Measurements from ENCODE around the gene CEP112. TPM values are rescaled to one million over a fixed set of nuclear protein-coding genes. Genes with fewer than 3 reads are reported as not detected.

Gene CEP112
- total RNA-seq, 8 experiments from 2014 or later, result 4.1 to 15.7 (median 7.9) TPM

DNA sequence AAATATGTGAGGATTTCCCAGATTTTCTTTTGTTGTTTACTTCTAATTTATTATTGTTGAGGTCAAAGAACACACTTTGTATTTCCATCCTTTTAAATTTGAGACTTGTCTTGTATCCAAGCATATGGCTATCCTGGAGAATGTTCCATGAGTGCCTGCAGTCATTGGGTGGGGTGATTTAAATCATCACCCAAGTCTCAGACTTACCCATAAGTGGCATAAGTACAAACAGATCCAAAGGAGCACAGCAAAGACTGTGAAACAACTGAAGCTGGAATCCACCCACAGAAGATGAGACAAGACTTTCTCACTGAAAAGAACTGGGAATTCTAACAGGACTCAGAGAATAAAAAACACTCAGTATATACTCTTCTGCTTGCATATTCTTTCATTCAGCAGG, 239.9 kb downstream of the CEP112 start:
- H3K4me3 ChIP-seq, result no peak overlapping the region
- H3K4me1 ChIP-seq (replicated peaks in 1 of 2), result no peaks in the 10 kb centered on the region
- peak in 1 of 8 experiments; percentile 61 for ATAC-seq (replicated peaks in 6 of 8)
- H3K27ac ChIP-seq, result no peak overlapping the region
- in situ Hi-C loops (cut with MboI; ENCODE audit: low pct_unique_long_range_greater_than_20kb in 2 of 9, low sequenced_read_pairs in 9 of 9, unreplicated experiment in 9 of 9), result no loop called here

DNA sequence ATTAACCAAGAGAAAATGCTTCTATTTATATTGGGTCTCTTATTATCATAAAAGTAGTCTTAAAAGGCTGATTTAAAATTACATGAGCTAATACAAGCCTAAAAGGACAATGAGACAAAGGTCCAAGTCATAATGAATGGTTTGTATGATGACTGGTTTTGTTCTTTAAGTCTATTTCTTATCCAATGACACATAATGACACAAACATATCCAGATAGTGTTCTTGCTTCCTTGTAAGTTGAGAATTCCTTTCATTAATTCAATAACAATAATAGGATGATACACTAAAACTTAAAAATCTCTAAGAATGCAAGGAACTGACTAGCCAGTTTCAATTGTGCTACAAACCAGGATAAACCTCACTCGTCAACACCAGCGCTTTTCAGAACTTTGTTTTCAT, 244.1 kb downstream of the CEP112 start:
- WGBS, 10 experiments, result 48 to 100% (median 98%) methylated on average over 1 to 2 of the region's 2 CpGs; no CpG with 5 or more reads in 2 of the 10 experiments
- ATAC-seq (replicated peaks in 6 of 8), result no peak
- in situ Hi-C loops (cut with MboI; ENCODE audit: low pct_unique_long_range_greater_than_20kb in 2 of 9, low sequenced_read_pairs in 9 of 9, unreplicated experiment in 9 of 9), result no loop called here

GRCh38 chr17:65942592-65942991, 249.3 kb downstream of the CEP112 start:
- in situ Hi-C loops (cut with MboI; ENCODE audit: low pct_unique_long_range_greater_than_20kb in 2 of 9, low sequenced_read_pairs in 9 of 9, unreplicated experiment in 9 of 9), result no loop called here
- WGBS, 10 experiments, result 67 to 100% (median 100%) methylated on average over 1 of the region's 1 CpG
- ATAC-seq (replicated peaks in 6 of 8), result no peak

More for the DNA sequence above, 244.1 kb downstream of the CEP112 start:
- H3K27ac ChIP-seq, result no peak overlapping the region
- H3K4me1 ChIP-seq (replicated peaks in 1 of 2), result no peaks in the 10 kb centered on the region
- H3K4me3 ChIP-seq, result no peak overlapping the region

GRCh38 chr17:65941356-65941899, 250.5 kb downstream of the CEP112 start:
- WGBS, 10 experiments, result 6 to 93% (median 81%) methylated on average over 2 to 4 of the region's 4 CpGs; no CpG with 5 or more reads in 1 of the 10 experiments
- no peak overlapping the region for H3K27ac ChIP-seq
- in situ Hi-C loops (cut with MboI; ENCODE audit: low pct_unique_long_range_greater_than_20kb in 2 of 9, low sequenced_read_pairs in 9 of 9, unreplicated experiment in 9 of 9), result no loop called here
- H3K4me3 ChIP-seq, result no peak overlapping the region
- ATAC-seq (replicated peaks in 6 of 8), result peak in 2 of 8 experiments; percentile 33 to 37
- no peaks in the 10 kb centered on the region for H3K4me1 ChIP-seq (replicated peaks in 1 of 2)

More at GRCh38 chr17:65942592-65942991, 249.3 kb downstream of the CEP112 start:
- no peak overlapping the region for H3K4me3 ChIP-seq
- no peak overlapping the region for H3K27ac ChIP-seq
- H3K4me1 ChIP-seq (replicated peaks in 1 of 2), result no peaks in the 10 kb centered on the region

DNA sequence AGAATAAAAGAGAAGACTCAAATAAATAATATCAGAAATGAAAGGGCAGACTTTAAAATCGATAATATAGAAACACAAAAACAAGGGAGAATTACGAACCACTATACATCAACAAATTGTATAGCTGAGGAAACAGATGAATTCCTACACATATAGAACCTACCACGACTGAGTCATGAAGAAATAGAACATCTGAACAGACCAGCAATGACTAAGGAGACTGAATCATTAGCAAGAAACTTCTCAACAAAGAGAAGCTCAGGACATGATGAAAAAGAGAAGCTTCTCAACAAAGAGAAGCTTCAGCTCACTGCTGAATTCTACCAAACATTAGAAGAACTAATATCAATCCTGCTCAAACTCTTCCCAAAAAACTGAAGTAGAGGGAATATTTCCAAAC, 255.9 kb downstream of the CEP112 start:
- in situ Hi-C loops (cut with MboI; ENCODE audit: low pct_unique_long_range_greater_than_20kb in 2 of 9, low sequenced_read_pairs in 9 of 9, unreplicated experiment in 9 of 9), result no loop called here
- H3K4me1 ChIP-seq (replicated peaks in 1 of 2), result no peaks in the 10 kb centered on the region
- 62 to 100% (median 85%) methylated on average over 2 to 3 of the region's 3 CpGs; no CpG with 5 or more reads in 1 of the 10 experiments for WGBS, 10 experiments

GRCh38 chr17:65933290-65933689, 258.6 kb downstream of the CEP112 start:
- in situ Hi-C loops (cut with MboI; ENCODE audit: low pct_unique_long_range_greater_than_20kb in 2 of 9, low sequenced_read_pairs in 9 of 9, unreplicated experiment in 9 of 9), result no loop called here
- no peak overlapping the region for H3K4me3 ChIP-seq
- ATAC-seq (replicated peaks in 6 of 8), result no peak
- no peak overlapping the region for H3K27ac ChIP-seq
- 63 to 100% (median 87%) methylated on average over 2 to 4 of the region's 4 CpGs for WGBS, 10 experiments
- no peaks in the 10 kb centered on the region for H3K4me1 ChIP-seq (replicated peaks in 1 of 2)

More for the DNA sequence above, 255.9 kb downstream of the CEP112 start:
- ATAC-seq (replicated peaks in 6 of 8), result no peak
- H3K27ac ChIP-seq, result no peak overlapping the region
- H3K4me3 ChIP-seq, result no peak overlapping the region

DNA sequence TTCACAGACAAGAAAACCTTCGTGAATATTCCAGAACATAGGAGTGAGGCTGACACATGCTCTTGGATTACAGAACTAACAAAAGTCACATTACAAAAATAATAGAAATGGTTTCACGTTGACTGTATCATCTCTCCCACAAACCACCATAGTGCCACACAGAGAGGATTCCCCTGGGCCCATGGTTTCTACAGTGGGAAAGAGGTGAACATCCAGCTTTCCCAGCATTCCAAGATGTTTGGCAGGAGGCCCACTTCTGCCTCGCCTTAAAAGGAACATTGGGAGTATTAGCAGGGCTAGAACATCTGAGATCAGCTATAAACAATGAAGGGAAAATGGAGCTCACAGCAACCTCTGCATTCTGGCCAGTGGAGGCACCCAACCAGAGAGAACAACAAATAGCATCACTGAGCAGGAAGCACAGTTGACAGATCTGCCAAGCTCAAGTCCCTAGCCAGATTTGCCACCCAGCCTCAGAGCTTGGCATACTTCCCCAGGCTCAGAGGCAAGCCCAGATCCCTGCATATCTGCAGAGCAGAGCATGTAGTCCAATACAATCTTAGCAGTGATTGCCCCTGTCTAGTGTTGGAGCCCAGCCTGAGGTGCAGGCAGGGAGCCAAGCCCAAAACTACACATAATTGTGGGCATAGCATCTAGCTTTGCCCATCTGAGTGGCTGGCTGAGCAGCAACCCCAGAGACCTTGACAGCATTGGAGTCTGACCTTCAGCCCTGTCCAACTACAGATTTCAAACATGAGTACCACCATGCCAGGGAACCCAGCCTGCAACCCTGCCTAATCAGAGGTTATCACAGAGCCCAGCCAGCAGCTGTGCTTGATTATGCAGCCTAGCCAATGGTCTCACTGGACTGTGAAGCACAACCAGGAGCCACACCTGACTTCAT, 260.4 kb downstream of the CEP112 start:
- Histone ChIP-seq H3K4me3 (no peak overlapping the region), H3K27ac (no peak overlapping the region), H3K4me1 (replicated peaks in 1 of 2) (no peaks in the 10 kb centered on the region)
- ATAC-seq (replicated peaks in 6 of 8), result no peak
- in situ Hi-C loops (cut with MboI; ENCODE audit: low pct_unique_long_range_greater_than_20kb in 2 of 9, low sequenced_read_pairs in 9 of 9, unreplicated experiment in 9 of 9), result no loop called here
- WGBS, 10 experiments, result 37 to 100% (median 100%) methylated on average over 1 to 3 of the region's 3 CpGs; no CpG with 5 or more reads in 3 of the 10 experiments

DNA sequence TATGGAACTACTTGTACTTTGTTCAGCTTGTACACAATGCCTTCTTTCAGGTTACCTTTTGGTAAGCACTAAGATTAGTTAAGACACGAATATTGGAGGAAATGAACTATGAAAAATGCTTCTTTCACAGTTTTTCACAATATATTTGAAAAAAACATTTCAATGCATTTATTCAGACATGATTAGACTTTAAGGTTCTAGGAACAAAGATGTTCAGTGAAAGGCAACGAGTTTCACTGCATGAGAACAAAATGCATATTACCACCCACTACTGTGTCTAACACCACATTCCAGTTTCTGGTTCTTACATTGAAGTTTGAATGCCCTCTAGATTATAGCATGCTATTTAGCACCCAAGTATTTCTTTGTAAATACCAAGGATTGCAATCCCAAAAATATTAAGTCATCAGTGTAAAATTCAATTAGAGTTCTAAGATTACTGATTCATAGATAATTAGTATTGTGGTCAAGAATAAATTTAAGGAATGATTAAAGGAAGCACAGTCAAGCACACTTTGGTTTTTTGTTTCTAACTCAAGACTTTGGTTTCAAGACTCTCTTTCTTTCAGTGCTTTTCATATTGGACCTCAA, 261.7 kb downstream of the CEP112 start:
- in situ Hi-C loops (cut with MboI; ENCODE audit: low pct_unique_long_range_greater_than_20kb in 2 of 9, low sequenced_read_pairs in 9 of 9, unreplicated experiment in 9 of 9), result no loop called here
- ATAC-seq (replicated peaks in 6 of 8), result no peak
- H3K4me1 ChIP-seq (replicated peaks in 1 of 2), result no peaks in the 10 kb centered on the region
- no peak overlapping the region for H3K4me3 ChIP-seq
- H3K27ac ChIP-seq, result no peak overlapping the region
- WGBS, 10 experiments, result 20 to 92% (median 60%) methylated on average over 1 to 2 of the region's 2 CpGs; no CpG with 5 or more reads in 1 of the 10 experiments

- WGBS, 10 experiments, result 90 to 100% (median 92%) methylated on average over 1 to 5 of the region's 5 CpGs; no CpG with 5 or more reads in 3 of the 10 experiments
- no peaks in the 10 kb centered on the region for H3K4me1 ChIP-seq (replicated peaks in 1 of 2)
- ATAC-seq (replicated peaks in 6 of 8), result no peak
- in situ Hi-C loops (cut with MboI; ENCODE audit: low pct_unique_long_range_greater_than_20kb in 2 of 9, low sequenced_read_pairs in 9 of 9, unreplicated experiment in 9 of 9), result no loop called here
- H3K27ac ChIP-seq, result no peak overlapping the region
- no peak overlapping the region for H3K4me3 ChIP-seq
Measured at GRCh38 chr17:65926599-65926998, 265.3 kb downstream of the CEP112 start.

DNA sequence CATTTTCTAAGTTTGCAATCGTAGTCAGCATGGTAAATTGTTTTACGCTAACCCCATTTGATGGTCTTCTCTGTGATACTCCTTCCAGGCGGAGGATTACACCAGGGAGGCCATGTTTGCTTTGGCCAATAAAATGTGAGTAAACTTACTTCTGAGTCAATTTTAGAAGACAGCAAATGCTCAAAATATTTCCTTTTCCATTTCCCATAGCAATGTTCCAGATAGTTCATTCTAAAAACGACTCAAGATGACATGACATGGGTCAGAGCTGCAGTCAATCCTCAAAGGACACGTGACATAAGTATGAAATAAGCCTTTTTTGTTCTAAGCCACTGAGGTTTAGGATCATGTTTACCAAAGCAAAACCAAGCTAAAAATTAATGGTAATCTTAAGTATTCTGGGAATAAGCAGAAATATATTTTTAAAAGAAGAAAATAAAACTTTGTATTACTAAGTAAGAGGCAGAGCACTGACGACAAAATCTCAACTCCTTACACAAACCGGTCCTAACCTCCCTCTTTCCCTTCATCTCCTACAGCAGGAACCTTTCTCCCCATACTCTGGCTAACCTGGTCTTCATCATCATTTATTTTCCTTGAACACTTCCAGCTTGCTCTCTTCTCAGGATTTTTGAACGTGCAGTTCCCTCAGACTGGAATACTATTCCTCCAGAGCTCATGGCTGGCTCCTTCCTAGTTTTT, 266.2 kb downstream of the CEP112 start:
- Histone ChIP-seq H3K27ac (no peak overlapping the region), H3K4me3 (no peak overlapping the region), H3K4me1 (replicated peaks in 1 of 2) (no peaks in the 10 kb centered on the region)
- WGBS, 10 experiments, result 17 to 100% (median 94%) methylated on average over 3 to 8 of the region's 8 CpGs
- in situ Hi-C loops (cut with MboI; ENCODE audit: low pct_unique_long_range_greater_than_20kb in 2 of 9, low sequenced_read_pairs in 9 of 9, unreplicated experiment in 9 of 9), result no loop called here
- no peak for ATAC-seq (replicated peaks in 6 of 8)

DNA sequence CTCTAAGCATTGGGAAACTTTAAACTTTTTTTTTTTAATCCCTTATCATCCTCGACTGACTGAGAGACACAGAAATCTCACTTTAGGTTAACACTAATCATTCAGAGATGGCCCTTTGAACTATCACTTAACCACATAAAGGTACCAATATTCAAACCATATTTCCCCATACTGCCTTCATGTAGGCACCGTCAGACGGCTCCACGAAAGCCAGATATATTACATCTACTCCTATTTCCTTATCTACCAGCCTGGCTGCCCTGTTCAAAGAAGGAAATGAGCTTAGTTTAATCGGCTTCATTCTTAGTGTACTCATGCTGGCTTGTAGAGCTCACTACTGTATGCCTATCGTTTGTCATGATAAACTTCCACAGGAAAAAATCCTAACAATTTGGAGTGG, 270.9 kb downstream of the CEP112 start:
- no peak overlapping the region for H3K27ac ChIP-seq
- WGBS, 10 experiments, result 61 to 88% (median 77%) methylated on average over 1 to 6 of the region's 6 CpGs
- H3K4me1 ChIP-seq (replicated peaks in 1 of 2), result no peaks in the 10 kb centered on the region
- no peak overlapping the region for H3K4me3 ChIP-seq
- in situ Hi-C loops (cut with MboI; ENCODE audit: low pct_unique_long_range_greater_than_20kb in 2 of 9, low sequenced_read_pairs in 9 of 9, unreplicated experiment in 9 of 9), result no loop called here
- no peak for ATAC-seq (replicated peaks in 6 of 8)

DNA sequence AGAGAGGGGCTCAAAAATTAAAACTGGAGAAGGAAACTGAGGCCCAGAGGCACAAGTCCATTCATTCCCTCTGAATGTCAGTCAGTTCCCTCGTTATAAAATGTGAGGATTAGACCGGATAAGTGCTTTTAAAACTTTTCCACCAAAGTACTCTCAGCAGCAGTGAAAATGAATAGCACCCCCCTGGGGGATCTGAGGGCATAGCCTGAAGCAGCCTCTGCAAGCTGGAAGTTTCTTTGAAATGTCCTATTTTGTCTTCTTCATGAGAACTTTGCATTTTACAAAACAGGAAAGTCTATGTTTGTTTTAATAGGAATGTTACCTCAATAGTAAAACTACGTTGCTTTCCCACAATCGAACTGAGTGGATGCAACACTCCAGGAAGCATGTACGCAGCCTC, 273.0 kb downstream of the CEP112 start:
- no peaks in the 10 kb centered on the region for H3K4me1 ChIP-seq (replicated peaks in 1 of 2)
- H3K27ac ChIP-seq, result no peak overlapping the region
- no peak for ATAC-seq (replicated peaks in 6 of 8)
- in situ Hi-C loops (cut with MboI; ENCODE audit: low pct_unique_long_range_greater_than_20kb in 2 of 9, low sequenced_read_pairs in 9 of 9, unreplicated experiment in 9 of 9), result no loop called here
- WGBS, 10 experiments, result 18 to 67% (median 41%) methylated on average over 2 to 5 of the region's 5 CpGs; no CpG with 5 or more reads in 2 of the 10 experiments
- no peak overlapping the region for H3K4me3 ChIP-seq

GRCh38 chr17:65918500-65918899, 273.4 kb downstream of the CEP112 start:
- Histone ChIP-seq H3K4me3 (no peak overlapping the region), H3K27ac (no peak overlapping the region), H3K4me1 (replicated peaks in 1 of 2) (no peaks in the 10 kb centered on the region)
- WGBS, 10 experiments, result 30 to 100% (median 83%) methylated on average over 1 of the region's 1 CpG; no CpG with 5 or more reads in 3 of the 10 experiments
- ATAC-seq (replicated peaks in 6 of 8), result no peak
- in situ Hi-C loops (cut with MboI; ENCODE audit: low pct_unique_long_range_greater_than_20kb in 2 of 9, low sequenced_read_pairs in 9 of 9, unreplicated experiment in 9 of 9), result no loop called here

All from motor neuron (in vitro differentiated cells).